BLaER1 treated with 17β-estradiol and CSF1 and Interleukin-3, amounts not matched to agents 10 nM and 100 nM (cell line): ENCODE data around the gene PRMT3.
A peak's percentile ranks its signal among the peaks of the same experiment; 100 is the strongest.
"Not testable (repeated sequence)": the region's sequence is repeated elsewhere in the genome, so short reads cannot be mapped to it uniquely, and the experiment has no call there.

ENCODE experiments used
- H3K27ac ChIP-seq, 11 experiments: shearing (Covaris generic); formaldehyde crosslinking; 2 replicates each; pipeline ENCODE4 v1.8.1; 2022
- H3K27me3 ChIP-seq, 11 experiments: shearing (Covaris generic); formaldehyde crosslinking; 2 replicates each; pipeline ENCODE4 v1.8.1; 2022
- H3K36me3 ChIP-seq, 11 experiments: shearing (Covaris generic); formaldehyde crosslinking; 2 replicates each; pipeline ENCODE4 v1.8.1; 2022
- H3K4me1 ChIP-seq, 10 experiments: shearing (Covaris generic); formaldehyde crosslinking; 2 replicates each; pipeline ENCODE4 v1.8.1; 2022
- H3K4me2 ChIP-seq, 11 experiments: shearing (Covaris generic); formaldehyde crosslinking; 2 replicates each; pipeline ENCODE4 v1.8.1; 2022
- H3K4me3 ChIP-seq, 10 experiments: shearing (Covaris generic); formaldehyde crosslinking; 2 replicates each; pipeline ENCODE4 v1.8.1; 2022
- H3K9ac ChIP-seq, 11 experiments: shearing (Covaris generic); formaldehyde crosslinking; 2 replicates each; pipeline ENCODE4 v1.8.1; 2022
- H3K9me3 ChIP-seq, 11 experiments: shearing (Covaris generic); formaldehyde crosslinking; replicated peaks in 1 of 11; 2 replicates each; pipeline ENCODE4 v1.8.1; 2022
- H4K20me1 ChIP-seq, 11 experiments: shearing (Covaris generic); formaldehyde crosslinking; 2 replicates each; pipeline ENCODE4 v1.8.1; 2022
- Cebpa-rat ChIP-seq, 11 experiments: shearing (Covaris generic); IDR thresholded peaks; 2 replicates each; pipeline ENCODE4 v1.8.1; 2022

The PRMT3 gene

DNA sequence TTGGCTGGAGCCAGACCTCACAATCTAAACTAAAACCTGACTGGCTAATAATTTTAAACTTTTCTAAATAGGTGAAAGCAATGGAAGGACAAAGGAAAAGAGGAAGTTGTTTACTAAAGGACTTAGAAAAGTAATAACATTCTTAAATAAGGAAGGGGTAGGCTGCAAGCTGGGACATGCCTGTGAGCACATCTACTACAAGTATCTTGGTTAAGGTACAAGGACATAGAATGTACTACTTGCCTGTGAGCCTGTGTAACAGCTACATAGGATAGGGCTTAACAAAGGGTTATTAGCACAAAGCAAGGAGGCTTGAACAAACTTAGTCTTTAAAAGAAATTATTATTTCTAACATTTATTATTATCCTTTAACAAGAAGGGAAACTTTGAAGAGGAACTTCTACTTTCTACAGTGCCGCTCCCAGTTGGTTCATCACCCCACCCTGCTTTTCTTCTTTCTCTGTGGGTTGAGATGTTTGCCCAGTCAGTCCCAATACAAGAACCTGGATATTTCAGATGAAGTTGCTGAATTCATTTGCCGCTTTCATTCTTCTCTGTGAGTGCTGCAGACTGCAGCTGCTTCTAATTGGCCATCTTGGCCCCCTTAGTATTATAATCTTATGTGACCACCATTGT lies 87.5 kb downstream of the PRMT3 start:
- Histone ChIP-seq H3K4me3 (no peak overlapping the region), H3K4me2 (peak overlapping the region in 5 of 11 experiments; percentile 4 to 77 (median 48); a peak in 8 of 22 replicates), H3K9ac (no peak overlapping the region; a peak in 1 of 22 replicates), H3K27ac (peak overlapping the region in 6 of 11 experiments; percentile 14 to 62 (median 26); a peak in 8 of 22 replicates), H4K20me1 (peaks cover 0 to 10% (median 0%) of the 10 kb centered on the region in 11 experiments; a peak in 4 of 22 replicates), H3K9me3 (peaks cover 6 to 12% (median 8%) of the 10 kb centered on the region in 11 experiments; a peak in 21 of 22 replicates), H3K36me3 (peaks cover 11 to 79% (median 60%) of the 10 kb centered on the region in 11 experiments; a peak in 21 of 22 replicates), H3K27me3 (no peaks in the 10 kb centered on the region), H3K4me1 (peaks cover 0 to 45% (median 4%) of the 10 kb centered on the region in 10 experiments; a peak in 11 of 20 replicates)
- no peak for TF ChIP-seq Cebpa-rat (IDR thresholded peaks at IDR 0.05)

DNA sequence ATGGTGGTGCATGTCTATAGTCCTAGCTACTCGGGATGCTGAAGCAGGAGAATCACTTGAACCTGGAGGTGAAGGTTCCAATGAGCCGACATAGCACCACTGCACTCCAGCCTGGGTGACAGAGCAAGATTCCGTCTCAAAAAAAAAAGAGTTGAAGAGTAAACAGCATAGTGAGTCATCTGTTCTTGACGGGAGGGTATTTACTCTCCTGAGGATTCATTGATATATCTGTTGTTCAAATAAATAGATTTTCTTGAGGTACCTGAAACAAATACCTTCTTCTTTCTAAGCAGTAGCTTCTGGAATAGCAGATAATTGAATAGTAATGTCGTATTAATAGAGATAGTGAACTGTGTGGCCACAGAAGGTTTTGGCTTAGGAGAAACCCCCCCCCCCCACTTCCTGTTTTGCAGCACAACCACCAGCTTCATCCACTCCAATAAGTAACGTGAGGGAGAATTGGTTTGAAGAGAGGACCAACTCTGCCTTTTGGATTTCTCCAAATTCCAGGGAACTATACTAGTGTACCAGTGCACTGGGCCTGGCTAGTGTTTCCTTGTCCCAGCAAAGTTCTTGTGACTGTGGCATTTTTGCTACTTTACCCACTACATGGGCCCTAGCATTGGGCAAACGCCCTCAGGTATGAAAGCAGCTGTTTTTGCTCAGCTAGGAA lies 90.0 kb downstream of the PRMT3 start:
- Histone ChIP-seq H3K4me2 (no peak overlapping the region), H3K4me3 (no peak overlapping the region), H3K4me1 (peaks cover 0 to 45% (median 4%) of the 10 kb centered on the region in 10 experiments; a peak in 11 of 20 replicates), H3K27me3 (no peaks in the 10 kb centered on the region), H3K9me3 (peaks cover 0 to 4% (median 0%) of the 10 kb centered on the region in 11 experiments; a peak in 1 of 22 replicates), H3K9ac (no peak overlapping the region), H3K27ac (no peak overlapping the region), H4K20me1 (peaks cover 0 to 10% (median 0%) of the 10 kb centered on the region in 11 experiments; a peak in 5 of 22 replicates), H3K36me3 (peaks cover 16 to 73% (median 46%) of the 10 kb centered on the region in 11 experiments; a peak in 21 of 22 replicates)
- TF ChIP-seq Cebpa-rat (IDR thresholded peaks at IDR 0.05), result no peak

DNA sequence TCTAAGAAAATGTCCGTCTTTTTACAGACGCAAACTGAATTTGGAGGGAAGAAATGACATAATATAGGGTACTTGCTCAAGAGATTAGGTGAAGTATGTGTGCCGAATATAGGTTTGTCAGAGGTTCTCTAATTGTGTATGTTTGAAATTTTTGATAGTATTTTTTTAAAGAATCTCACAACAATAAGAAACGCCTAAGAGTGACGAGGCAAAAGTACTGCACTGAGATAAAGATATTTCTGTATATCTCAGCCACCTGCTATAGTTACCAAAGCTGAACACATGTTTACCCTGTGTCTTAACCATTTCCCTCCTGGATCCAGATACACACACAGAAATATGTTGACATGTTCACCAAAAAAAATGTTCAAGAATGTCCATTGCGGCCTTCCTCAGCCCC lies 92.0 kb downstream of the PRMT3 start:
- H3K9ac ChIP-seq, result no peak overlapping the region
- H3K27ac ChIP-seq, result no peak overlapping the region
- peaks cover 0 to 2% (median 0%) of the 10 kb centered on the region in 11 experiments; a peak in 2 of 22 replicates for H4K20me1 ChIP-seq
- H3K27me3 ChIP-seq, result no peaks in the 10 kb centered on the region
- H3K4me1 ChIP-seq, result peaks cover 0 to 34% (median under 1%) of the 10 kb centered on the region in 10 experiments; a peak in 11 of 20 replicates
- H3K36me3 ChIP-seq, result peaks cover 16 to 75% (median 56%) of the 10 kb centered on the region in 11 experiments
- no peak overlapping the region for H3K4me3 ChIP-seq
- peaks cover 7 to 20% (median 13%) of the 10 kb centered on the region in 11 experiments; a peak in 17 of 22 replicates for H3K9me3 ChIP-seq
- TF ChIP-seq Cebpa-rat (IDR thresholded peaks at IDR 0.05), result no peak
- H3K4me2 ChIP-seq, result no peak overlapping the region

DNA sequence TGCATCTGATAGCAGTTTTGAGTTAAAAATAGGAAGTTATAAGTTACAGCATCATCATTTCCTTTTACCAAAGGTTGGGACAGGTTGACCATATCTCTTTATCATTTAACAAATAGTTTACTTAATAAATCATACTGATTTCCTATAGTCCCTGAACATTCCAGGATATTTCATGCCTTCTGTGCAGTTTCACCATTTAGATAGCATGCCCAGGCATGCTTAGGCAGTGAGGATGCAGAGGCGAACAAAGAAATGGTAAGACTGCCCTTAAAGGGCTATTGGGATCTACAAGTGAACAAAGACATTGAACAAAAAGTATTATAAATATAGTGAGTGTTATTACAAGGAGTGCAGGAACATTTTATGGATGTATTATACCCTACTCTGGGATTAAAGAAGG lies 96.4 kb downstream of the PRMT3 start:
- Histone ChIP-seq H3K27ac (no peak overlapping the region), H3K27me3 (no peaks in the 10 kb centered on the region), H3K9me3 (peaks cover 8 to 26% (median 17%) of the 10 kb centered on the region in 11 experiments; a peak in 17 of 22 replicates), H3K4me1 (no peaks in the 10 kb centered on the region), H3K36me3 (peaks cover 28 to 67% (median 52%) of the 10 kb centered on the region in 11 experiments), H4K20me1 (no peaks in the 10 kb centered on the region; a peak in 1 of 22 replicates), H3K4me2 (no peak overlapping the region), H3K9ac (no peak overlapping the region), H3K4me3 (no peak overlapping the region)
- TF ChIP-seq Cebpa-rat (IDR thresholded peaks at IDR 0.05), result no peak

DNA sequence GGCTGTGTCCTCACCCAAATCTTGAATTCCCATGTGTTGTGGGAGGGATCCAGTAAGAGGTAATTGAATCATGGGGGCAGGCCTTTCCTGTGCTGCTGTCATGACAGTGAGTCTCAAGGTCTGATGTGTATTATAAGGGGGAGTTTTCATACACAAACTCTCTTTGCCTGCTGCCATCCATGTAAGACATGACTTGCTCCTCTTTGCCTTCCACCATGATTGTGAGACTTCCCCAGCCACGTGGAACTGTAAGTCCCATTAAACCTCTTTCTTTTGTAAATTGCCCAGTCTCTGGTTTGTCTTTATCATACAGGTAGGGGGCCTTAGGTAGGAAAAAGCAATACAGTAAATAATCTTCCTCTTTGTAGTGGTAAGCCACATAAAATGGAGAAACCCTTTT lies 96.9 kb downstream of the PRMT3 start:
- H3K27me3 ChIP-seq, H3K4me2 ChIP-seq, H4K20me1 ChIP-seq, H3K9ac ChIP-seq, H3K4me3 ChIP-seq, H3K27ac ChIP-seq, H3K4me1 ChIP-seq: not testable (repeated sequence)
- Histone ChIP-seq H3K9me3 (peaks cover 8 to 26% (median 17%) of the 10 kb centered on the region in 11 experiments; a peak in 17 of 22 replicates), H3K36me3 (peaks cover 28 to 64% (median 52%) of the 10 kb centered on the region in 11 experiments)

DNA sequence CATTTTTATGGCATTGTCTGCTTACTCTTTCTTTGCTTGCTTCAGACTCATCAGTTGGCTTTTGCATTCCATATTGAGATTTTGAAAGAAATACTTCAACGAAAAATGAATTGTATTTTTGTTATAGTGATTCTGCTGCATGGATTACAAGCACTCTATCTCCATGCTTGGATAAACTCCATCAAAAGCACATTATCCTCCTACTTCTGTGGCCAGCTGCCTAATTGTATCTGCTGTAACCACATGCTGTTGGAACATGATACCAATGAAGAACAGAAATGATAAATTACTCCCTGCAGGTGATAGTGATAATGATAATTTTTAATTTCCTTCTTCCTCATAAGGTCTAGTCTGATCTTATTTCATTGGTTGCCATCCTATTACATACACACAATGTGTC lies 100.8 kb downstream of the PRMT3 start:
- H3K4me2 ChIP-seq, result no peak overlapping the region
- no peaks in the 10 kb centered on the region for H4K20me1 ChIP-seq
- no peaks in the 10 kb centered on the region for H3K27me3 ChIP-seq
- H3K4me1 ChIP-seq, result no peaks in the 10 kb centered on the region
- no peak for TF ChIP-seq Cebpa-rat (IDR thresholded peaks at IDR 0.05)
- H3K9ac ChIP-seq, result no peak overlapping the region
- H3K36me3 ChIP-seq, result peaks cover 20 to 48% (median 38%) of the 10 kb centered on the region in 11 experiments
- no peak overlapping the region for H3K4me3 ChIP-seq
- no peak overlapping the region for H3K27ac ChIP-seq
- H3K9me3 ChIP-seq, result peaks cover 8 to 18% (median 16%) of the 10 kb centered on the region in 11 experiments; a peak in 17 of 22 replicates

DNA sequence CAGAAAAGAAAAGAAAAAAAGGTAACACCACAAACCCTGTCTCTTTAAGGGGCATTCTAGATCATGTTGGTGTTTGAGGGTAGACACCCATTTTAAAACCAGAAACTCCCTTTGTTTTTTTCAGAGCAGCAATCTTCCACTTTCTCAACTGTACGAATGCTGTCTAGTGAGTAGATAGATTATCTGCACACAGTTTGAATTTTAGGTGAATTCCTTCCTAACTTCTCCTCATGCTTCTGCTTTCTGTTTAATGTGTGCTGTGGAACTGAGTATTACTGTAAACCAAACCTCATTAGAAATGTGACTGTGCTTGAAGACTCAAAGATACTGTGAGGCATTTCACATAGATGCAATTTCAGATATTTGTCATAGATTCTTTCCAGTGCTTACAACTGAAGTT lies 102.4 kb downstream of the PRMT3 start:
- Histone ChIP-seq H3K36me3 (peaks cover 20 to 47% (median 37%) of the 10 kb centered on the region in 11 experiments), H3K9ac (no peak overlapping the region), H3K4me3 (no peak overlapping the region), H3K27me3 (no peaks in the 10 kb centered on the region), H3K9me3 (peaks cover 0 to 2% (median under 1%) of the 10 kb centered on the region in 11 experiments; a peak in 5 of 22 replicates), H3K4me1 (no peaks in the 10 kb centered on the region), H4K20me1 (no peaks in the 10 kb centered on the region), H3K27ac (no peak overlapping the region), H3K4me2 (no peak overlapping the region)
- no peak for TF ChIP-seq Cebpa-rat (IDR thresholded peaks at IDR 0.05)

DNA sequence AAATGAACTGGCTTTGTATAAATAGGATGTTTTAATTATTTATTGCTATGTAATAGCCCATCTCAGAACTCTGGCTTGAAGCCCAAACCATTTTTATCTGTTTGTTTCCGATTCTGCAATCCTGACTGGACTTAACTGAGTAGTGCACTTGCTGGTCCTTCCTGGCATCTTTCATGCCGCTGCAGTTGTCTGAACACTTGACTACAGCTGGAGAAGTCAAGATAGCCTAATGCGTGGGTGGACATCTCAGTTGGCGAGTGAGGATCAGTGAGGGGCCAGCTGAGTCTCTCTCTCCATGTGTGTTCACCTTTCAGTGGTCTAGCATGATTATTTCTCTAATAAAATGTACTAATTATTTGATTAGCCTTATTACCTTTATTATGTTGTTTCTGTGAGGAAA lies 105.8 kb downstream of the PRMT3 start:
- no peaks in the 10 kb centered on the region for H3K4me1 ChIP-seq
- H3K9me3 ChIP-seq, result no peaks in the 10 kb centered on the region
- H3K36me3 ChIP-seq, result peaks cover 44 to 59% (median 52%) of the 10 kb centered on the region in 11 experiments
- H3K27ac ChIP-seq, result no peak overlapping the region
- no peaks in the 10 kb centered on the region for H3K27me3 ChIP-seq
- no peak overlapping the region for H3K9ac ChIP-seq
- TF ChIP-seq Cebpa-rat (IDR thresholded peaks at IDR 0.05), result no peak
- H4K20me1 ChIP-seq, result no peaks in the 10 kb centered on the region
- H3K4me3 ChIP-seq, result no peak overlapping the region
- no peak overlapping the region for H3K4me2 ChIP-seq

DNA sequence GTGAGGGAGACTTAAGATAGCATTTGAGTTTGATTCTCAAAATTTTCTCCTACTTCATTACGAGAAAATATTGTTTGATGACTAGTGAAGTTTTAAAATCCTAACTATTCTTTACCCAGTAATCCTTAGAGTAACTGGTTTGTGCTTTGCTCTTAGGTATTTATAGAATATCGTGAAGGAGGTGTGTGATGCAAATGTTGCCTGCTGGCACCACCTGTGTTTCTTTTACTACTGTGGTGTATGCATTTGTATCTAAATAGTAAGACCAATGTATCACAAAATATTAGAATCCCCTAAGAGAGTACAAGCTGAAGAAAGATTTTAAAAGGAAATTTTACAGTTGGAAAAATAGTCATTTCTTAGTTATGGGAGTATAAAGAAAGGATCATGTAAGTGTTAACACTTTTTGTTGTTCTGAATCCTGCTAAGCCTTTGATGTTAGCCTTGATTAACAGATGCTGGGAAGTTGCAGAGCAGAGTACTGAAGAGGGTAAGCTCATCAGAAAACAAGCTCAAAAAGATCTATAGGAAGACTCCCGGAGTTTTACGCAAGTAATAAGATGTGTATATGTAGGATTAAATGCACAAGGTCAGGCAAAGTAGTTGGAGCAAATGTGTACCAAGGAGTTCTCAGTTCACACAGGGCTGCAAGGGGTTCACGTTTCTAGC lies 109.7 kb downstream of the PRMT3 start:
- Histone ChIP-seq H3K36me3 (peaks cover 57 to 83% (median 68%) of the 10 kb centered on the region in 11 experiments), H3K4me1 (no peaks in the 10 kb centered on the region), H3K4me2 (no peak overlapping the region), H3K27ac (no peak overlapping the region), H3K9me3 (no peaks in the 10 kb centered on the region), H4K20me1 (no peaks in the 10 kb centered on the region), H3K4me3 (no peak overlapping the region), H3K9ac (no peak overlapping the region), H3K27me3 (no peaks in the 10 kb centered on the region)
- no peak for TF ChIP-seq Cebpa-rat (IDR thresholded peaks at IDR 0.05)
